GOT3 (cell line): ENCODE results near the gene ANXA10.
"Not testable (repeated sequence)": the region's sequence is repeated elsewhere in the genome, so short reads cannot be mapped to it uniquely, and the experiment has no call there.

Source experiments
- DNase-seq: peaks from one replicate; lab custom pipeline; 2025; ENCODE audit warnings: mixed read lengths; lab: John Stamatoyannopoulos, UW

ANXA10 gene

DNA sequence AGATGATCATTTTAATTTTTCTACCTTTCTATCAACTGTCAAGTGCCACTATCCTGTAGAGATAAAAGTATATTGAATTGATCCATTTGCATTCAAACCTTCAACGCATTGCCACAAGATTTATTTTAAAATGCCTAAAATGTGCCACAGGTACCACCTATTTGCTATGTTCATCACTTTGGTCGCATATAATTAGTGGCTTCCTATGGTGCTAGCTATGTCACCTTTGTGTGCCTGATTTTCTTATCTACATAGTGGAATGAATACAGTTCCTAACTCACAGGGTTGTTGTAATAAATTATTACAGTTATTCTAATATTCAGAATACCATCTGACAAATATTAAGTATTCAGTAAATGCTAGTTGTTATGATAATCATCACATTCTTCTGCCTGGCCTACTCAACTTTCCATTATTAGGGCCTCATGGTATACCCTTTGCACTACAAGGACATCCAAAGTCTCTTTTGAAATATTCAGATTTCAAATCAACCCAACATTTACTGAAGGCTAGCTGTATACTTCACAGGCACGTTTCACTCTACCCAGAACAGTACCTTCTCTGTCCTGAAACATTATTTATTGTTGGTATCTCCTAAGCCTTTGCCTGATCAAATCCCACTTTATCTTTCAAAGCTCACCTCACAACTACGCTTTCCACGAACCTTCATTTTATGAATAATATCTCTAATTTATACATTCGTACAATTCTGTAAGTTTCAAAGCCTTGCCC, 62.4 kb downstream of the ANXA10 start:
- no peak for DNase-seq

DNA sequence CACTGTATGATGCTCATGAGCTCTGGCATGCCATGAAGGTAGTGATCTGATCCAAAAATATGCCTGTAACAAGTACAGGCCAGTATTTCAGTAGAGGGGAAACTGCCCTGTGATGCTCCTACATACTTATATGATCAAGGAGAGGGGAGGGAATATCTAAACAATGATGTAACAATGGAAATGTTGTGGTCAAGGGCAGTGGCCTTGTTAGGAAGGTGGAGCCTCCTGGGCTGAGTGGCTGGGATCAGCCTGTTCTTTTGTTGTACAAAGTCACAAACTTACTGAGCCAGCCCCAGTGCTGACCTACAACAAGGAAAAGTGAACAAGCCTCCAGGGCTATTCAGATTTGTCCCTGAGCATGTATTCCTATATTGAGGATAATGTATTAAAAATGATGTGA, 70.3 kb downstream of the ANXA10 start:
- no peak for DNase-seq

DNA sequence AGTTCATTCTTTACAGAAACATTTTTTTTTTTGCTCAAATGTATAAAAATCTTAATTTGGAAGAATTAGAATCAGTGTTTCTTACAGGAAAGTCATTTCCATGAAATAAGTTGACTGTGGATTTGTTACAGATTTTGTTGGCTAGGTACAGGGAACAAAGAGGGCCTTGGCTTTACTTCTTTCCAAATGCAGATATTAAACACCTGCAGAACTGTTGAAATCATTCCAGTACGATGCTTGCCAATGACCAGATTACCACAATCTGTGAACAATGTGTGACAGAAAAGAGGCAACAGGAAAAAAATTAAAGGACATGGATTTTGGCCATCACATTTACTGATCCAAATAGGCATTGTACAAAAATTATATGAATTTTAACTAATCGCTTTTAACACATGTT, 70.8 kb downstream of the ANXA10 start:
- no peak for DNase-seq

DNA sequence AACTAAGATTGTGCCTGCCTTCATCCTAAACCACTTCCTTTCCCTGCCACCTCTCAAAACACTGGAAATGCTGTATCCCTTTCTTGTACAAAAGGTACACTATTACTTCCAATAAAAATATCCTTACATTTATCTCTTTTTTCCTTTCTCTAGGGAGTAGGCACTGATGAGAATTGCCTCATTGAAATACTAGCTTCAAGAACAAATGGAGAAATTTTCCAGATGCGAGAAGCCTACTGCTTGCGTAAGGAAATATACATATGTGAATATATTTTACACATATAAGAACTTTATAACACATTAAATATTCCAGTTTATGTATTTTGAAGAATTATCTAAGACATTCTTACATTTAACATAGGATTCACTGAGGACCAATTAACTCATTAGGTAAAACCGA, 71.7 kb downstream of the ANXA10 start:
- no peak for DNase-seq

DNA sequence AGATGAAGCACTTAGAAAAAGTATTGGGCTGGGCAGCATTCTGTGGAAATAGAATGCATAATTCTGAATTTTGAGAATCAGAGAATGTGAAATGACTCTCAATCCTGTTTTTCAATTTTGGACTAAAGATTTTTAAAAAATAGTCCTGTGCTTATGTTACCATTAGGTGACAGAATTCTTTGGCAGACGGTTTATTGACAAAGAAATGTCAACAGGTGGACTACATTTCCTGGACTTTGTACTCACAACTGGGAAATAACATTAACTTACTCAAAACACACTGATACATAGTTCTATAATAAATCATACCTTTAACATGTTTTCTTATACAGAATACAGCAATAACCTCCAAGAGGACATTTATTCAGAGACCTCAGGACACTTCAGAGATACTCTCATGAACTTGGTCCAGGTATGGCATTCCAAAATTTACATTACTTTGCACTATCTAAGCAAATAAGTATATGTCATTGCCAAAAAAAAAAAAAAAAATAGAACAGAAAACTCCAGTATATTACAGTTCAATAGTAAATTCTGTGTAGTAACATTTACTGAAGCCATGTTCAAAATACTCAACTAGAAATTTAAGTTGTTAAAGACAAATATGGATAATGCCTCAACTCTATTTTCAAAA, 72.7 kb downstream of the ANXA10 start:
- no peak for DNase-seq

DNA sequence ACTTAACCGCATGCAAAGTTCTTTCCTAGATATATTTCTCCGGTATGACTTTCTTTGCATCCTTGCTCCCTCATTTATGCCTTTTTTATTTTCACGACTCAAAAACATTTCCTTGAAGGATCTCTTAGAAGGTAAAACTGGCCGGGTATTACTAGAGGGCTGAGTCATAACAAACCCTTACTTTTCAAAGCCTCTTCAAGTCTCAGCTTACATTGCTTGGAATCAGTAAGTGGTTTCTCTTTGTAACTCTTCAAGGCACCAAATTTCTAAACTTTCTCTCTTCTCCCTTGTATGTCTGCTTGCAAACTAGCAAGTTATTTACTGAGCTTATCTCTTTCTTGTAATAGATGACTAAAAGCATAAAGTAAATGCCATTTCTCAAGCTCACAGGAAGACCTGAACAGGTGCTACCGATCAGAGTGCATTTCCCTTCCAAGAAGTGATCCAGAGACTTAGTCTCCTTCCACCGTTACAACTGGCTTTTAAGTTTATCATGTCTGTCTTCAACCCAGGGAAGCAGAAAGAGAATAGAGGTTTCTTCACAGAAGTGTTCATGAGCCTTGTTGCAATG, 75.5 kb downstream of the ANXA10 start:
- no peak for DNase-seq

DNA sequence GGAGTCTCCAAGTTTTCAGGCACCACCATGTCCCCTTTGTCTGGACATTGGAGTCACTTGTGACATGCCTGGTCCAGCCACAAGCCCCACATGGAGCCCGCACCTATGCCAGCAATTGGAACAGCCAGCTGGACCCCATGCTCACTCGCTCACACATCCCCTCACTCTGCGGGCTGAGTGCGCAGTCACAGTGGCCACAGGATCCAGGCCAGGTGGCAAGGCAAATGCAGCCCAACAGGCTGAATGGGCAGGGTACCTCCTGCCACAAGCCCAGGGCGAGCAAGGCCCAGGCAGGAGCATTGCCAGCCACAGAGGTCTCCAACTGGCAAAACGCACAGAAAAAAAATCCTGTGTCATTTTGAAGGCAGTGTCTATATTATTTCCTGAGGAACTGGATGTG, 82.0 kb downstream of the ANXA10 start:
- DNase-seq = no peak

DNA sequence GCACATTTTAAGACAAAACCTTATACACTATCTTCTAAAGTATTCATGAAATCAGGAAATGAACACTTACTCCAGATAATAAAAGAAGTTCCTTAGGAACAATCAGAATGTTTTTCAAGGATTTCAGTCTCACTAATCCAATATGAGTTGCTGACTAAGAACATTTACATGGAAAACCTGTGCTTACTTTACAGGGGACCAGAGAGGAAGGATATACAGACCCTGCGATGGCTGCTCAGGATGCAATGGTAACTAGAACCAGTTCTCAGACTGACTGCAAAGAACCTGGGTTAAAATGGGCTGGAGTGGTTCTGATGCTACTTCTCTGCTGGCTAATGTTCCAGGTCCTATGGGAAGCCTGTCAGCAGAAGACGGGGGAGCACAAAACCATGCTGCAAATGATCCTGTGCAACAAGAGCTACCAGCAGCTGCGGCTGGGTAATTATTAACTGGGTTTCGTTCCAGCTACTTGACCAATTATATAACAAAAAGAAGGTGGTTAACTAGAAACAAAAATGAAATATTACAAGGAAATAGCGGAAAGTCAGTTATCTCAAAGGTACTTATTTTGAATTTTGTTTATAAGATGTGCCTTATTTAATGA, 85.3 kb downstream of the ANXA10 start:
- no peak for DNase-seq

DNA sequence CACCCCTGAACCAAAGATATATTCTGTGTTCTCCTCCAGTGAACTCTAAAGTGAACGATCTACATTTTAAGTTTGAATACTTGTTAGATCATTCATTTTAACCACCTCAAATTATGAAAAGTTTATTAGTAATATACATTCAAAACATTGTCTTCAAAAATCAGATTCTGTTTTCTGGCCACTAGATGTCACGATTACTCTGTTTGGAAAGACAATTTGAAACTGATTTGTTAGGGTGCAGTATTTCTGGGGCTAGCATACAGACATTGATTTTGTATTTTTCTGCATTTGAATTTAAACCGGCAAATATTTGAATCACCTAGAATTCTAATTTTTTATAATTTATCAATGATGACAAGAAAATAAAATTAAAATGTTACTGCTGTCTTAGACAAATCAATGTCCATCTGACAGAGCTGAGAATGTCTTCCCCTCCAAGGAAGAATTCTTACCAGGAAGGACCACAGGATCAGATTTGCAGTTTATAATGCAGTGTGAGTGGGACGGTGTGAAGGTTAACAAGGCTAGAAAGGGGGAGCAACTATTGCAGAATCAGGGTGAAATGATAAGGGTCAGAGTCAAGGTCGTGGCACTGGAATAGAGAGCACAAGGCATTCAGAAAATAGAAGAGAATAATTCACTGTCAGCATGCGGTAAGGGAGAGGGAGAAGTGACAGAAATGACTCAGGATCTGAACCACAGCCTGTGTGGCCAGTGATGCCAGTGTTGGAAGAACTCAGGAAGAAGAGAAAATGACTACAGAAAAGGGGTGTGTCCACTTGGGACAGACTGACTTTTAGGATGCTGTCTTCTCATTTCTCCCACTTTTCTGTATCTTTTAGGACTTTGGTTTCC, 91.6 kb downstream of the ANXA10 start:
- DNase-seq = no peak

DNA sequence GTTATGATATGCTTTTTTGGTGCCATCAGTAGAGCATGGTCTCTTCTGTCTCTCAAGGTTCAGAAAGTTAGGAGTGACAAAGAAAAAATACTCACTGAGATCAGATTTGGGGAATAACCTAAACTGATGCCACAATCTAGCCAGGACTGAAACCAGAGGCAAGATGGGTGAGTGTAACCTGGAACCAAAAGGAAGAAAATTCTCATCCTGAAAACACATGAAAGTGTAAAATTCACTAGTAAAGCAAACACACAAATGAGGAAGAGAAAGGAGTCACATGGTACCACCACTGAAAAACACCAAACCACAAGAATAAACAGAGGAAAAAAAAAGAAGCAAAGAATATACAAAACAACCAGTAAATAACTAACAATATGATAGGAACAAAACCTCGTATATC, 96.4 kb downstream of the ANXA10 start:
- DNase-seq = no peak

DNA sequence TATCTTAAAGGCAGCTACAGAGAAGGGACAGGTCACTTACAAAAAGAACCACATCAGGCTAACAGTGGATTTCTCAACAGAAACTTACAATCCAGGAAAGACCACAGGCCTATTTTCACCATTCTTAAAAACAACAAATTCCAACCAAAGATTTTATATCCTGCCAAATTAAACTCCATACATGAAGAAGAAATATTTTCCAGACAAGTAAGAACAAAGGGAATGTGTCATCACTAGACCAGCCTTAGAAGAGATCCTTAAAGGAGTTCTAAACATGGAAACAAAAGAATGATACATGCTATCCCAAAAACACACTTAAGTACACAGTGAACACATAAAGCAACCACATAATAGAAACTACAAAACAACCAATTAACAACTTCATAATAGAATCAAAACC, 105.6 kb downstream of the ANXA10 start:
- no peak for DNase-seq

DNA sequence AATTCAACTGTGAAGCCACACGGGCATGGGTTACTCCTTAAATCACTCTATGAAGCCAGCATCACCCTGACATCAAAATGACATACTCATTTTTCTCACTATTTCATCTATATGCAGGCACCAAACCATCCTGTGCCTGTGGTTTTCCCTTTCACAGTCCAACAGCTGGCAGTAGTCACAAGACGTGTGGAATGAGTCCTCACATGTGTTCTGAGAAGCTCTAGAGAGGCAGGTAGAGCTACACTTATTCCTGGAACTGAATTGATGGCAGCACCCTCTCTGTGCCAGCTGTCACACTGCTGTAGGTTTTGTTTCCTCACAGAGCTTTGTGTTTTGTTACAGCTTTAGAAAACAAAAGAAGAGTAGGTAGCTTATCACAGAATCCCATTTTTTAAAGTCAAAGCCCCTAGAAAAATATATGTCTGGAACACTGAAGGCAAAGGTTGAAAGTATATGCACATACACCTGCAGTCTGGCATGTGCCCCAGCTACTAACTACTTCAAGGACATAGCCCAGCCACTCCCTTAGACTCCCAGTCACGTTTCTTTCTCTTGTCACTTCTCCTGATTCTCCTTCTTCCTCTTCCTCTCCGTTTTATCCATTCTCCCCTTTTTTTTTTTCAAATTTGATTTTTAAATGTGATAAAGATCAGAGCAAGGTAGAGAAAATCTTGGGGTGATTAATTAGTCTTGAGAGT, 107.1 kb downstream of the ANXA10 start:
- no peak for DNase-seq

DNA sequence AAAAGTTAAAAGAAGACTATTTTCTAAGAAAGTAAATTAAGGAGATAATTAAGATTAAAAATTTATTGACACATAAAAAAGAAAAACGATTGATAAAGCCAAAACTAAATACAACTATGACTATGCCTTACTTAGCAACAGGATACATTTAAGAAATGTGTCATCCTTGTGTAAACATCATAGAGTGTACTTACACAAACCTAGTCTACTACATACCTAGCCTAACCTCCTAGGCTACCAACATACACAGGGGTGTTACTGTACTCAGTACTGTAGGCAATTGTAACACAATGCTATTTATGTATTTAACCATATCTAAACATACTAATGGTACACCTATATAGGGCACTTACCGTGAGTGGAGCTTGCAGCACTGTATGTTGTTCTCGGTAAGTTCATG, 108.3 kb downstream of the ANXA10 start:
- DNase-seq = no peak

DNA sequence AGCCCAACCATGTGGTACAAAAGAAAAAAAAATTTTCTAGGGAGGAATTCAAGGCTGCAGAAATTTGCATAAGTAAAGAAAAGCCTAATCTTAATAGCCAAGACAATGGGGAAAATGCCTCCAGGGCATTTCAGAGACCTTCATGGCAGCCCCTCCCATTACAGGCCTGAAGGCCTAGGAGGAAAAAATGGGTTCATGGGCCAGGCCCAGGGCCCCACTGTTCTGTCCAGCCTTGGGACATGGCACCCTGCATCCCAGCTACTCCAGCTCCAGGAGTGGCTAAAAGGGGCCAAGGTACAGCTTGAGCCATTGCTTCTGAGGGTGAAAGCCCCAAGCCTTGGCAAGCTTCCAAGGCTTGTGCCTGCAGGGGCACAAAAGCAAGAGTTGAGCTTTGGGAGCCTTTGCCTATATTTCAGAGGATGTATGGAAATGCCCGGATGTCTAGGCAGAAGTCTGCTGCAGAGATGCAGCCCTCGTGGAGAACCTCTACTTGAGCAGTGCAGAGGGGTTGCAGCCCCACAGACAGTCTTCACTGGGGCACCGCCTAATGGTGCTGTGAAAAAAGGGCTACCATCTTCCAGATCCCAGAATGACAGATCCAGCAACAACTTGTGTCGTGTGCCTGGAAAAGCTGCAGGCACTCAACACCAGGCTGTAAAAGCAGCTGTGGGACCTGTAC, 111.0 kb downstream of the ANXA10 start:
- no peak for DNase-seq

DNA sequence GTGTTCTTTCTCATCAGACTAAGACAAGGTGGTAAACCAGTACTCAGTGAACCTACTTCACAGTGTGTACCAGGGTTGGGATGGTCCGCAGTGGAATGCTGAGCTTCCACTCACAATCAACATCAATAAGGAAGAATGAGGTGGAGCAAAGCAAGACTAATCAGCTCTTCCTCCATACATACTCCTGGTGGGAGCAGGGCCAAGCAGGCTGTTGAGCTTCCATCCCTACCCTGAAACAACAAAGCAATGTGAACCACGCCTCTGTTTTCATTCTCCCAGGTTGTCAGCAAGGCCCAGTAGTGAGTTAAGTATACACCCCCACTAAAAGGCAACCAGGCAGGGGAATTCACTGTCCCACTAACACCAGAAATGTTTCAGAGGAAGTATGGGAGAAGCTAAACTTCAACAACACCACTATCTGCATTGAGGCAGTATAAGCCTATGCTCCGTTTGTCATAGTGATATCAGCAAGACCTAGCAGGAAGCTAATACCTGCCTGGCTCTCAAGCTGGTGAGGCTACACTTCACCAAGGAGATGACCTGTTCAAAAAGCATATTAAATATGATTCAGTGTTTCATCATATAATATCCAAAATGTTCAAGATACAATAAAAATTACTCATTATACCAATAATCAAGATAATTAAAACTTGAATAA, 116.7 kb downstream of the ANXA10 start:
- no peak for DNase-seq

DNA sequence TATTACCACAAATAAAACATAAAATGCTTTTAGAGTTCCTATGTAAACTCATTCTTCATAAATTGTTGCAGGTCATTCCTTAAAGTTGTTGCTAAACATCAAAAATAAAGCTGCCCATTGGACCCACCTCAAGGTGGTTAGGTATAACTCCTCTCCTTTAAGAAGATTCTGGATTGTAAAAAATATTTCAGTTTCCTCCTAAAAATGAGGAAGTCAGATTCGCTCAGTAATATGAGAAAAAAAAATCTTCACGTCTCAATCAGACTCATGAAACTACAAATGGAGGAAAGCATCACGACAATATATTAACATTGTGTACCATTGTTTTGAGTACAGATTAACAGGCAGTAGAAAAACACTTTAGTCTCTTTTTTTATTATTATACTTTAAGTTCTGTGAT, 120.3 kb downstream of the ANXA10 start:
- no peak for DNase-seq

DNA sequence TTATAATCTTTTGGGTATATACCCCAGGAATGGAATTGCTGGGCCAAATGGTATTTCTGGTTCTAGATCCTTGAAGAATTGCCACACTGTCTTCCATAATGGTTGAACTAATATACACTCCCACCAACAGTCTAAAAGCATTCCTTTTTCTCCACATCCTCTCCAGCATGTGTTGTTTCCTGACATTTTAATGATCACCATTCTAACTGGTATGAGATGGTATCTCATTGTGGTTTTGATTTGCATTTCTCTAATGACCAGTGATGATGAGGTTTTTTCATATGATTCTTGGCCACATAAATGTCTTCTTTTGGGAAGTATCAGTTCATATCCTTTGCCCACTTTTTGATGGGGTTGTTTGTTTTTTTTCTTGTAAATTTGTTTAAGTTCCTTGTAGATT, 121.2 kb downstream of the ANXA10 start:
- DNase-seq = not testable (repeated sequence)

DNA sequence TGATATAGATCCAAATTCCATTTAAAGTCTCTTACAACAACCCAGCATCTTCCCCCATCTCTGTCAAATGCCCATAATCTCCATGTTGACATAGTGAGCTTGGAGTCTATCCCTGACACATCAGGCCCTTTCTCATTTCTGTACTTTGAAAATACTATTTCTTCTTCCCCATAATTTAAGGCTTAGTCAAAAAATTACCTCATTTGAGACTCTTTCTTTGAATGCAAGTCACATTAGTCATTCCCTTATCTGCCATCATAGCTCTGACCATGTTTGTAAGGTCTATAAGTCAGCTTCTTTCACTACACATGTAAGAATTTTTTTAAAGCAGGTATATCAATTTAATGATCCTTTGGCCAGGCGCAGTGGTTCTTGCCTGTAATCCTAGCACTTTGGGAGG, 126.3 kb downstream of the ANXA10 start:
- no peak for DNase-seq

DNA sequence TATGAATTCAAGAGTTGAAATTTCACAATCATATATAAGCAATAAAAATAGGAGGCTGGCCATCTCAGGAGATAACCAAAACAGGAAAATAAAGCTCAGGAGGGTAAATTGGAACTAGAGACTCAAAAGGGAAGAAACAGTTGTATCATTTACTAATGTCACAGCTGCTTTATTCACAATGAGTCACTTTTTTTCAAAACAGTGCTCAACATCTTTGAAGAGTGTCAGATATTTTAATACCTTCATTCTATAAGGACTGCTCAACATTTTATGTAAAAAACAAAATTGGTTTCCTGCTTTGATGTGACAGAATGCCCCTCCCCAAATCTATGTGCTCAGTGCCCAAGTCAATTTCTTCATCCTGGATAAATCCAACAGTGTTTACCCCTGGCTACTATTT, 128.6 kb downstream of the ANXA10 start:
- DNase-seq = no peak

DNA sequence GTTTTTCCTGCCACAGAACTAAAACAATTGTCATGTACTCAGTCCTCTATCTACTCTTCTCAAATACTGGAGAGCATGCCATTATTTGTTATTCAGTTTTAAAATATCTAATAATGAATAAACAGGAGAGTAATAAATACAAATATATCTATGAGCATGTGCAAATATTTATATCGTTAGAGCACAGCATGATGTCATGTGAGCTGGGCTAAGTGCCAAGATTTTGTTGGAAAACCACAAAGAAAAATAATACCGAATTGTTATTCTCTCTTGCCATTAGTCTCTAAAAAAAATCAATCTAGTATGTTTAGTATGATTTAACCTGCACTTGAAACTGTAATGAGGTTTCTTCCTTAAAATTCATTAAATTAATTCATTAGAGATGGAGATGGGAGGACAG, 129.0 kb downstream of the ANXA10 start:
- no peak for DNase-seq
